AG04450 (cell line): ENCODE measurements around the gene GABBR2. TPM values are rescaled to one million over a fixed set of nuclear protein-coding genes. Genes with fewer than 3 reads are reported as not detected.

Source experiments
- CTCF ChIA-PET: fragments of 300-600, 350-600 bp; formaldehyde crosslinking; extraction: SDS; loops from one replicate; lab custom pipeline; 2022; ENCODE audit warnings: antibody characterized with exemption, inconsistent platforms; lab: Charles Lee
- POLR2A ChIA-PET: fragments of 350-600 bp; formaldehyde crosslinking; extraction: SDS; loops from one replicate; lab custom pipeline; 2021; ENCODE audit warnings: antibody characterized with exemption, inconsistent platforms; lab: Yijun Ruan, JAX
- DNase-seq: peaks from one replicate; pipeline ENCODE4 v3.0.0-alpha.2; 2011; ENCODE audit warnings: low read depth, low spot score
- H3K27ac ChIP-seq: one replicate; pipeline ENCODE4 v1.5.1; 2012; ENCODE audit warnings: low read depth, low read length, control low read depth
- H3K27me3 ChIP-seq: one replicate; pipeline ENCODE4 v1.6.0; 2012; ENCODE audit warnings: low read length; ENCODE audit not compliant: control insufficient read depth, insufficient read depth
- H3K4me3 ChIP-seq: 2 replicates; pipeline ENCODE4 v1.5.1; 2011; ENCODE audit warnings: mild to moderate bottlenecking, low read depth, low read length, control low read depth
- H3K9me3 ChIP-seq: 2 replicates; pipeline ENCODE4 v1.5.1; 2012; ENCODE audit warnings: low read length; ENCODE audit not compliant: control insufficient read depth, insufficient read depth
- polyA plus RNA-seq: library from polyadenylated mRNA; depleted of rRNA; stranded (reverse); fragments of >200 nt; gene quantifications from 2 replicates; pipeline ENCODE4 v1.2.3, GENCODE V29; 2011
- TF ChIP-seq, protein P1 (sequence below): IDR thresholded peaks from 2 replicates; pipeline ENCODE4 v1.5.1; 2011; ENCODE audit warnings: low read depth, low read length, control low read depth, inconsistent platforms

GABBR2 gene
- polyA plus RNA-seq, 1 experiment, result 2.4 TPM

GRCh38 chr9:98315067-98315453 is 393.7 kb downstream of the GABBR2 start:
- H3K4me3 ChIP-seq, result no peak overlapping the region
- no peaks in the 10 kb centered on the region for H3K9me3 ChIP-seq
- H3K27ac ChIP-seq, result no peak overlapping the region
- no peak for DNase-seq
- ChIA-PET POLR2A (interaction anchor here (1.3 kb wide), 1 partner anchor 461 kb away, joined by 4 read pairs; no protein-coding TSS in a partner anchor), CTCF (interaction anchor here (0.6 to 8.6 kb wide), 14 partner anchors 9 to 461 kb away, joined by 3 to 197 read pairs (median 4); no protein-coding TSS in a partner anchor)
- H3K27me3 ChIP-seq, result no peaks in the 10 kb centered on the region
- TF ChIP-seq, protein P1, sequence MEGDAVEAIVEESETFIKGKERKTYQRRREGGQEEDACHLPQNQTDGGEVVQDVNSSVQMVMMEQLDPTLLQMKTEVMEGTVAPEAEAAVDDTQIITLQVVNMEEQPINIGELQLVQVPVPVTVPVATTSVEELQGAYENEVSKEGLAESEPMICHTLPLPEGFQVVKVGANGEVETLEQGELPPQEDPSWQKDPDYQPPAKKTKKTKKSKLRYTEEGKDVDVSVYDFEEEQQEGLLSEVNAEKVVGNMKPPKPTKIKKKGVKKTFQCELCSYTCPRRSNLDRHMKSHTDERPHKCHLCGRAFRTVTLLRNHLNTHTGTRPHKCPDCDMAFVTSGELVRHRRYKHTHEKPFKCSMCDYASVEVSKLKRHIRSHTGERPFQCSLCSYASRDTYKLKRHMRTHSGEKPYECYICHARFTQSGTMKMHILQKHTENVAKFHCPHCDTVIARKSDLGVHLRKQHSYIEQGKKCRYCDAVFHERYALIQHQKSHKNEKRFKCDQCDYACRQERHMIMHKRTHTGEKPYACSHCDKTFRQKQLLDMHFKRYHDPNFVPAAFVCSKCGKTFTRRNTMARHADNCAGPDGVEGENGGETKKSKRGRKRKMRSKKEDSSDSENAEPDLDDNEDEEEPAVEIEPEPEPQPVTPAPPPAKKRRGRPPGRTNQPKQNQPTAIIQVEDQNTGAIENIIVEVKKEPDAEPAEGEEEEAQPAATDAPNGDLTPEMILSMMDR, result no peak

DNA sequence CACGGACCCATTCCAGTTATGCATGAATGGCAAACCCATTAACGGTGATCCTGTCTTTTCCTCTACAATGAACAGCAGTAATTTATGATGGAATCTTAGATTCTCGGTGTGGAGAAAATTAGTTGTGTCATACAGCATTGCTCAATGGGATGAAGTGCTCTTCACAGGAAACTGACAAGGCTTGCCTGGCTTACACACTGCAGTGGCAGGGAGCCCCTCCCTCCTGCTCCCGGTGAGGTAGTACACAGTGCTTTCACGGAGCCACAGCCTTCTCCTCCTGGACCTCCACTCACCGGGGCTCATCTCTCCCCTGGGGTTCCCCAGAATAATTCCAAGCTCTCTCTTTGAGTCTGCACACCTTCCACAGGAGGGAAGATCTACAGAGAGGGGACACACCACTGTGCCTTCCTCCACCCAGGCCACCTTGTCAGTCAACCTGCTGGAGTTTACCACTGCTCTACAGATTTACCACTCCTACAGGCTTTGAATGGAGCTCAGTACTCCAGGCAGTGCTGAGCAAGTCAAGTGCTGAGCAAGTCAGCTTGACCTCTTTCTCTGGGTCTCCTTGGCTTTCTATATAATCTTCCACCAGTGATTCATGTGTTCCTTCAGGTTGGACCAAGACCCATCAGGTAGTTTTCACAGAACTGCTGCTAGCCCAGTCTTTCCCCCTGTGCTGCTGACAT is 394.2 kb downstream of the GABBR2 start:
- Histone ChIP-seq H3K4me3 (no peak overlapping the region), H3K9me3 (no peaks in the 10 kb centered on the region), H3K27me3 (no peaks in the 10 kb centered on the region), H3K27ac (no peak overlapping the region)
- TF ChIP-seq, protein P1, result no peak
- DNase-seq, result no peak
- POLR2A ChIA-PET, result interaction anchor here (1.3 kb wide), 1 partner anchor 462 kb away, joined by 4 read pairs; no protein-coding TSS in a partner anchor
- CTCF ChIA-PET, result interaction anchor here (0.6 to 8.6 kb wide), 11 partner anchors 8 to 462 kb away, joined by 3 to 197 read pairs (median 4); no protein-coding TSS in a partner anchor

DNA sequence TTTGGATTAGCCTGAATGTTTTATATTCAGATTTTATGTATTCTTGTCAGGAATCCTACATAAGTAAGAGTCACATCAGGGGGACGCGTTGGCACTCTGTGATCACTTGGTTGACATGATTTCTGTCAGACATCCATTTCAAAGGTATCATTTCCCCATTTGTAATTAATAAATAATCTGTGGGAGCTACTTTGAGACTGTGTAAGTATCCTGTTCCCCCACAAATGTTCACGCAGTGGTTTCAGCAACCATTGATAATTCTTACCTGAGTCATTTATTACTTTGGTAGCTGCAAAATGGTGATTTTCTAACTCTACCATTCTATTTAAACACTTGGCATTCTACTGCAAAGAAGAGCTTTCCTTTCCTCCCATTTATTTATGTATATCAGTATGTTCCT is 396.4 kb downstream of the GABBR2 start:
- ChIA-PET POLR2A (no interaction called here), CTCF (interaction anchor here (0.9 to 8.6 kb wide), 2 partner anchors 277 to 464 kb away, joined by 3 to 197 read pairs; no protein-coding TSS in a partner anchor)
- no peaks in the 10 kb centered on the region for H3K27me3 ChIP-seq
- H3K9me3 ChIP-seq, result no peaks in the 10 kb centered on the region
- TF ChIP-seq, protein P1, result no peak
- H3K4me3 ChIP-seq, result no peak overlapping the region
- H3K27ac ChIP-seq, result no peak overlapping the region
- no peak for DNase-seq

DNA sequence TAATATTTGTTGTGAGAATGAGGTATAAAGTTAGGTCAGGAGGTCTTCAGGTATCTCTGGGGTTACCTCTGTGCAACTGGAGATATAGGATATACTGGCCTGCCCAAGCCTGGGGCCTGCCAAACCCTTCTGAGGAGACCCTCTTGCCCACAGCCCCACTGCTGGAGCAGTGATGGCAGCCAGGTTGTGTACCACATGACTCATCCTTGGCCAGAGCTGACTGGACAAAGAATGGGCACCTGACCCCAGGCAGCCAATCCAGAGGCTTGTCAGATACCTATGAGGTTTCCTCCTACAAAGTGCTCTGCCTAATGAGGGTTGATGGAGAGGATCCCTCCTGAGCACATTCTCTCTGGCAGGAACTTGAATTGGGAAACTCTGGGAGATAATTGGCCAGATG is 397.2 kb downstream of the GABBR2 start:
- H3K9me3 ChIP-seq, result no peaks in the 10 kb centered on the region
- H3K4me3 ChIP-seq, result no peak overlapping the region
- ChIA-PET POLR2A (no interaction called here), CTCF (interaction anchor here (8.6 kb wide), 1 partner anchor 465 kb away, joined by 197 read pairs; no protein-coding TSS in a partner anchor)
- no peak overlapping the region for H3K27ac ChIP-seq
- H3K27me3 ChIP-seq, result no peaks in the 10 kb centered on the region
- TF ChIP-seq, protein P1, result no peak
- DNase-seq, result no peak
